GM06990 (cell line): ENCODE data around the gene RTN4R.

Experiments used
- DNase-seq: peaks from one replicate; pipeline ENCODE4 v3.0.0-alpha.2; 2011; ENCODE audit not compliant: insufficient read length; ENCODE audit errors: extremely low read depth
- H3K27me3 ChIP-seq: replicated peaks from 2 replicates; pipeline ENCODE4 v1.6.0; 2011; ENCODE audit warnings: low read length; ENCODE audit not compliant: control insufficient read depth, insufficient read depth
- H3K36me3 ChIP-seq: 2 replicates; pipeline ENCODE4 v1.5.1; 2011; ENCODE audit warnings: low read length; ENCODE audit not compliant: control insufficient read depth, insufficient read depth
- H3K4me3 ChIP-seq: replicated peaks from 2 replicates; pipeline ENCODE4 v1.5.1; 2011; ENCODE audit warnings: low read depth, mild to moderate bottlenecking, control low read depth, low read length
- CTCF ChIP-seq: IDR thresholded peaks from 2 replicates; pipeline ENCODE4 v1.5.1; 2011; ENCODE audit warnings: low read length, control low read depth, mild to moderate bottlenecking, inconsistent platforms; ENCODE audit not compliant: insufficient read depth, poor library complexity, severe bottlenecking

The RTN4R gene

DNA sequence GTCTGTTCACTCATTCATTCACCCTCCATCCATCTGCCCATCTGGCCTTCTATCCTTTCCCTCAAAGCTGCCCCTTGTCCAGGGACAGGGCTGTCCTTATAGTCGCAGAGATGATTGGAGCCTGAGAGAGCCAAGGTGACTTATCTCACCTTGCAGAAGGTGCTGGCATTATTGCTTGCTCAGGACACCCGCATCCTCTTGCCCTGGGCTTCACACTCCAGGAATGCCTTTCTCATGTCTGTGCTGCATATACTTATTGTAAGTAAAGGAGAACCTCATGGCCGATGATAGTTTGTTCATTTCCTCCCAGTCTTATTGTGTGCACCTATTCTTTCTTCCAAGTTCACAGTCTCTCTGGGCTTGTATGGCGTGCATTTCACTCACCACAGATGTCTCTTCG is 68.2 kb downstream of the RTN4R start:
- Histone ChIP-seq H3K4me3 (no peak overlapping the region), H3K36me3 (no peaks in the 10 kb centered on the region), H3K27me3 (no peaks in the 10 kb centered on the region; the same call in 1 of the 2 replicates)
- no peak for DNase-seq
- no peak for TF ChIP-seq CTCF

DNA sequence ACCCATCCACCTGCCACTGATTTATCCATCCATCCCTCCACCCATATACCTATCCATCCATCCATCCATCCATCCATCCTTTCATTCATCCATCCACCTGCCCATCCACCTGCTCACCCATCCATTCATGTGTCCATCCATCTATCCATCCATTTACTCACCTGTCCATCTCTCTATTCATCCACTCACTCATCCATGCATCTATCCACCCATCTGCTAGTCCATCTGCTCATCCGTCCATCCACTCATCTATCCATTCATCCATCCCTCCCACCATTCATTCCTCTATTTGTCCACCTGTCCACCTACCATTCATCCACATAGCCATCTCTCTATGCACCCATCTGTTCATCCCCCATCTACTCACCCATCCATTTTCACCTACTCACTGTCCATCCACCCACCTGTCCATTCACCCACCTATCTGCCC is 68.7 kb downstream of the RTN4R start:
- TF ChIP-seq CTCF, result no peak
- H3K4me3 ChIP-seq, result no peak overlapping the region
- DNase-seq, result no peak
- no peaks in the 10 kb centered on the region for H3K36me3 ChIP-seq
- H3K27me3 ChIP-seq, result no peaks in the 10 kb centered on the region; the same call in 1 of the 2 replicates

DNA sequence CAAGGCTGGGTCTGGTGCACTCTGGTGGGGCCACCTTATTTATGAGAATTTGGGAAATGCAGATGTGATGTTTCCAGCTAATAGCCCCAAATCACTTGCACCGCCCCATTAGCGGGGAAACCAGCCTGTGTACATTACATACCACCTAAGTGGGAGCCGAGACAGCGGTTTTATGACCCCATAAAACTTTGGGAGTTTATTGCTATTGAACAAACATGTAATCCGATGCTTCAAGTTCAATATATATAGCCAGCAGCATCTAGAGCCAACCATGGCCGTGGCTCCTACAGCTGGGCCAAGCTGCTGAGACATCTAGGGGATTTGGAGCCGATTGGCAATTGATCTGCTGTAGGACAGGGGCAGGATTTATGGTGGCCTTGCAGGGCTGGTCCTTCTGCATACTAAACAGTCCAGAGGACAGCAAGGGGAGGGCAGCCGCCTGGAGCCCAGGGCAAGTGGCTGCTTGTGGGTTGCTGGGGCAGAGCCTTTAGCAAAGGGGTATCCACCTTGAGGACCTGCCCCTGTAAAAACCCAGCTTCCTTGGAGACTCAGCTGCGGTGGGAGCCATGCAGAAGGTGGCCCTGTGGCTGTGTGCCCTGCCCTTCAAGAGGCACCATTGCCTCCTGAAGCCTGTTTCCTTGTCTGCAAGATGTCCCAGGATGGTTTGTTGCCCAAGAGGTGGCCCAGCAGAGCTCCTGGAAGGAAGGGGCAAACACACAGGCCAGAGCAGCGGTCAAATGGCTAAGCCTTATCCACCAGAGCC is 69.4 kb downstream of the RTN4R start:
- Histone ChIP-seq H3K27me3 (no peaks in the 10 kb centered on the region; the same call in 1 of the 2 replicates), H3K4me3 (no peak overlapping the region)

DNA sequence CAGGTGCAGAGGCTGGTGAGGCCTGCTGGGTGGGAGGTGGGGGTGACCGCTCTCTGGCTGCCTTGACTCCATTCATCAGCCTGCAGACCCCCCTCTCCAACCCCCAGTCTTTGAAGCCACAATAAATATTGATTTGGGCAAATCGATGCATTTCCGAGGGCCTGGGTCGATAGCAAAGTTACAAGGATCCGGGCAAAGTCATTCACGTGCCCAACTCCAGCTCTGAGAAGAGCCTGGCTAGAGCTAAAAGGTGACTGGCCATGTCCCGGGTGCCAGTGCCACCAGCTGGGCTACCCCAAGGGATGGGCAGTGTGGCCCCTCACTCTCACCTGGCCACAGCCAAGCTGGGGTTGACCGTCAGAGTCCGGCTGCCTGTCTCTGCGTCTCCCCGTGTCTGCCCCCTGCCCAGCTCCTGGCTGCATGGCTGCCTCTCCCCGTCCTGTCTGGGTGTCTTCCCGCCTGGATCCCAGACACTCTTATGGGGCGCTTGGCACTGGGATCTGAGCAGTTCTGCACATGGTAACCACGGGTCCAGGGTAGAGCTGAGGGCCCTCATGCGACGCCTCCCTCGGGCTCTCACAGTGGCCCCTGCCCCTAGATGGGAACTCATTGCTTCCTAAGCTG is 70.6 kb downstream of the RTN4R start:
- TF ChIP-seq CTCF, result no peak

More for the DNA sequence above, 69.4 kb downstream of the RTN4R start:
- H3K36me3 ChIP-seq, result no peaks in the 10 kb centered on the region
- DNase-seq, result no peak
- no peak for TF ChIP-seq CTCF

GRCh38 chr22:20196094-20196842 is 71.8 kb downstream of the RTN4R start:
- Histone ChIP-seq H3K4me3 (no peak overlapping the region), H3K27me3 (no peaks in the 10 kb centered on the region; the same call in 1 of the 2 replicates), H3K36me3 (no peaks in the 10 kb centered on the region)
- no peak for TF ChIP-seq CTCF
- no peak for DNase-seq

More for the DNA sequence above, 70.6 kb downstream of the RTN4R start:
- Histone ChIP-seq H3K4me3 (no peak overlapping the region), H3K36me3 (no peaks in the 10 kb centered on the region), H3K27me3 (no peaks in the 10 kb centered on the region; the same call in 1 of the 2 replicates)
- DNase-seq, result no peak
